Suprapubic skin (tissue), 4 donors: ENCODE results near the gene KRTAP10-11. TPM values are rescaled to one million over a fixed set of nuclear protein-coding genes. Genes with fewer than 3 reads are reported as not detected.
"Not testable (repeated sequence)": the region's sequence is repeated elsewhere in the genome, so short reads cannot be mapped to it uniquely, and the experiment has no call there.

Experiments
- DNase-seq, 2 donors: peaks; one replicate each; pipeline ENCODE4 v3.0.0-alpha.2; 2019; ENCODE audit warnings: low spot score in 2 of 2
- H3K27ac ChIP-seq: fragments of 200-600 bp; sonication (generic); one replicate; pipeline ENCODE4 v1.5.1; 2019
- H3K27me3 ChIP-seq: fragments of 200-600 bp; sonication (generic); one replicate; pipeline ENCODE4 v1.5.1; 2019
- H3K36me3 ChIP-seq: fragments of 200-600 bp; sonication (generic); one replicate; pipeline ENCODE4 v1.5.1; 2019
- H3K4me1 ChIP-seq: fragments of 200-600 bp; sonication (generic); one replicate; pipeline ENCODE4 v1.5.1; 2019
- H3K4me3 ChIP-seq: fragments of 200-600 bp; sonication (generic); one replicate; pipeline ENCODE4 v1.5.1; 2019; ENCODE audit warnings: mild to moderate bottlenecking
- H3K9me3 ChIP-seq: fragments of 200-600 bp; sonication (generic); one replicate; pipeline ENCODE4 v1.5.1; 2019
- EP300 ChIP-seq: sonication (generic); formaldehyde crosslinking; IDR thresholded peaks from one replicate; pipeline ENCODE4 v1.6.1; 2017; ENCODE audit warnings: antibody characterized with exemption
- POLR2A ChIP-seq, 2 donors: fragments of 450-650 bp; IDR thresholded peaks; one replicate each; pipeline ENCODE4 v1.6.1; 2017; ENCODE audit warnings: antibody characterized with exemption in 2 of 2, mild to moderate bottlenecking in 2 of 2, moderate library complexity in 2 of 2
- POLR2AphosphoS5 ChIP-seq, 3 donors: sonication (generic); formaldehyde crosslinking; IDR thresholded peaks; one replicate each; pipeline ENCODE4 v1.6.1; 2017; ENCODE audit warnings: antibody characterized with exemption in 3 of 3
- WGBS: methylation state at CpG from one replicate; pipeline ENCODE4 v1.1.5; 2018; 5-methylcytosine and 5-hydroxymethylcytosine counted together
- total RNA-seq, 4 donors: library from RNA; depleted of rRNA; stranded (reverse); fragments of >200 nt; gene quantifications; one replicate each; pipeline ENCODE4 v1.1.0, GENCODE V29; 2016
- TF ChIP-seq, protein P1 (sequence below), 2 donors: fragments of 200-600 bp in 1 of 2; fragments of 450-650 bp in 1 of 2; sonication (generic) in 1 of 2; IDR thresholded peaks; one replicate each; pipeline ENCODE4 v1.5.1; 2016 to 2019; ENCODE audit warnings: antibody characterized with exemption in 2 of 2, mild to moderate bottlenecking in 1 of 2, moderate library complexity in 1 of 2

The KRTAP10-11 gene
- total RNA-seq, 4 donors from 2014 or later, result 1.9 to 11.7 (median 3.5) TPM; not detected in 1

DNA sequence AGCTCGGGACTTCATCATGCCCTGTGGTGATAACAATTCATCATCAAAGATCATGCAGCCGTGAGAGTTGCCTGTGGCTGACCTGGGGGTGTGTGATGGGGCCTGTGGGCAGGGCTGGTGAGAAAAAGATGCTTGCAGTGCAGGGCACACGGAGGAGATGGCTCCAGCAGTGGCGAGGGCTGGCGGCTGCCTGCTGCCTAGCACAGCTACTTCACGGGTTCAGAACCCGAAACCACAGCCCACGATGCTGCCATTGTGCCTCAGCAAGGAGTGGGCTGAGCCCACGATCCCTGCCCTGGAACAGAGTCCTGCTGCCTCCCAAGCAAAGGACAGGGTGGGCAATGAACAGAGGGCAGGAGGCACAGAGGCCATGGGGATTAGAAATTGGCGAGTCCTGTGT is 20.0 kb upstream of the KRTAP10-11 start:
- H3K36me3 ChIP-seq, result no peaks in the 10 kb centered on the region
- H3K9me3 ChIP-seq, result peaks cover 11% of the 10 kb centered on the region
- H3K27ac ChIP-seq, result no peak overlapping the region
- TF ChIP-seq EP300 (no peak), POLR2A (IDR thresholded peaks at IDR 0.05) (no peak), POLR2AphosphoS5 (IDR thresholded peaks at IDR 0.05) (no peak)
- TF ChIP-seq, protein P1, sequence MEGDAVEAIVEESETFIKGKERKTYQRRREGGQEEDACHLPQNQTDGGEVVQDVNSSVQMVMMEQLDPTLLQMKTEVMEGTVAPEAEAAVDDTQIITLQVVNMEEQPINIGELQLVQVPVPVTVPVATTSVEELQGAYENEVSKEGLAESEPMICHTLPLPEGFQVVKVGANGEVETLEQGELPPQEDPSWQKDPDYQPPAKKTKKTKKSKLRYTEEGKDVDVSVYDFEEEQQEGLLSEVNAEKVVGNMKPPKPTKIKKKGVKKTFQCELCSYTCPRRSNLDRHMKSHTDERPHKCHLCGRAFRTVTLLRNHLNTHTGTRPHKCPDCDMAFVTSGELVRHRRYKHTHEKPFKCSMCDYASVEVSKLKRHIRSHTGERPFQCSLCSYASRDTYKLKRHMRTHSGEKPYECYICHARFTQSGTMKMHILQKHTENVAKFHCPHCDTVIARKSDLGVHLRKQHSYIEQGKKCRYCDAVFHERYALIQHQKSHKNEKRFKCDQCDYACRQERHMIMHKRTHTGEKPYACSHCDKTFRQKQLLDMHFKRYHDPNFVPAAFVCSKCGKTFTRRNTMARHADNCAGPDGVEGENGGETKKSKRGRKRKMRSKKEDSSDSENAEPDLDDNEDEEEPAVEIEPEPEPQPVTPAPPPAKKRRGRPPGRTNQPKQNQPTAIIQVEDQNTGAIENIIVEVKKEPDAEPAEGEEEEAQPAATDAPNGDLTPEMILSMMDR (IDR thresholded peaks at IDR 0.05), result no peak
- no peaks in the 10 kb centered on the region for H3K4me1 ChIP-seq
- H3K4me3 ChIP-seq, result no peak overlapping the region
- DNase-seq, result no peak
- peaks cover 21% of the 10 kb centered on the region for H3K27me3 ChIP-seq
- WGBS, result 79% methylated on average over 10 of the region's 10 CpGs

GRCh38 chr21:44626673-44627143 is 19.5 kb upstream of the KRTAP10-11 start, which contains the start of gene KRTAP10-9:
Gene KRTAP10-9, plus strand, starts transcription at chr21:44627093. Its CDS starts 79 bp downstream, at chr21:44627172.
- H3K9me3 ChIP-seq, result peaks cover 16% of the 10 kb centered on the region
- no peak within 1 kb of the TSS for H3K4me3 ChIP-seq
- H3K27ac ChIP-seq, result no peak within 1 kb of the TSS
- 70% methylated on average over 2 of the region's 7 CpGs for WGBS
- TF ChIP-seq EP300, result no peak
- H3K36me3 ChIP-seq, result no peaks in the 10 kb centered on the region
- DNase-seq, result no peak
- H3K27me3 ChIP-seq, result peaks cover 21% of the 10 kb centered on the region
- H3K4me1 ChIP-seq, result no peaks in the 10 kb centered on the region

- not testable (repeated sequence) for H3K4me3 ChIP-seq, DNase-seq, H3K36me3 ChIP-seq, H3K4me1 ChIP-seq, H3K27ac ChIP-seq
- H3K27me3 ChIP-seq, result peaks cover 21% of the 10 kb centered on the region
- peaks cover 17% of the 10 kb centered on the region for H3K9me3 ChIP-seq
- 83% methylated on average over 17 of the region's 20 CpGs for WGBS
Observed at GRCh38 chr21:44627181-44627822, 18.9 kb upstream of the KRTAP10-11 start.

DNA sequence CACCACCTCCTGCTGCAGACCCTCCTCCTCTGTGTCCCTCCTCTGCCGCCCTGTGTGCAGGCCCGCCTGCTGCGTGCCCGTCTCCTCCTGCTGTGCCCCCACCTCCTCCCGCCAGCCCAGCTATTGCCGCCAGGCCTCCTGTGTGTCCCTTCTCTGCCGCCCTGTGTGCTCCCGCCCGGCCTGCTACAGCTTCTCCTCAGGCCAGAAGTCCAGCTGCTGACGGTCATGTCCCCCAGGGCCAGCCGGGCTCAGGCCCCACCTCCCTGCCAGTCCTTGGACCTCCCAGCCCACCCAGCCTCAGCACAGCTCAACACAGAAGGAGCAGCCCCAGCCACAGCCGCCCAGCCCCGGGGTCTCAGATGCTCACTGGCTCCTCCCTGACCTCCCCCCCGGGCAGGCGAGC is 18.4 kb upstream of the KRTAP10-11 start:
- 71% methylated on average over 11 of the region's 15 CpGs for WGBS
- H3K27ac ChIP-seq, DNase-seq, H3K36me3 ChIP-seq, H3K4me3 ChIP-seq, H3K4me1 ChIP-seq: not testable (repeated sequence)
- Histone ChIP-seq H3K9me3 (peaks cover 17% of the 10 kb centered on the region), H3K27me3 (peaks cover 21% of the 10 kb centered on the region)

GRCh38 chr21:44628707-44629391 is 17.4 kb upstream of the KRTAP10-11 start:
- Histone ChIP-seq H3K9me3 (peaks cover 11% of the 10 kb centered on the region), H3K27me3 (peaks cover 21% of the 10 kb centered on the region), H3K4me1 (no peaks in the 10 kb centered on the region), H3K27ac (no peak overlapping the region), H3K36me3 (no peaks in the 10 kb centered on the region), H3K4me3 (no peak overlapping the region)
- WGBS, result 76% methylated on average over 8 of the region's 18 CpGs
- no peak for DNase-seq
- no peak for TF ChIP-seq EP300
- no peak for TF ChIP-seq POLR2A (IDR thresholded peaks at IDR 0.05)
- no peak for TF ChIP-seq POLR2AphosphoS5 (IDR thresholded peaks at IDR 0.05)
- TF ChIP-seq, protein P1 (IDR thresholded peaks at IDR 0.05), result no peak

GRCh38 chr21:44630440-44630839 is 15.8 kb upstream of the KRTAP10-11 start:
- Histone ChIP-seq H3K4me1 (no peaks in the 10 kb centered on the region), H3K4me3 (no peak overlapping the region), H3K27ac (no peak overlapping the region), H3K9me3 (peaks cover 9% of the 10 kb centered on the region), H3K27me3 (peaks cover 21% of the 10 kb centered on the region), H3K36me3 (no peaks in the 10 kb centered on the region)
- no peak for DNase-seq
- WGBS, result 79% methylated on average over 2 of the region's 2 CpGs
- TF ChIP-seq POLR2A (IDR thresholded peaks at IDR 0.05) (no peak), EP300 (no peak), POLR2AphosphoS5 (IDR thresholded peaks at IDR 0.05) (no peak)
- TF ChIP-seq, protein P1 (IDR thresholded peaks at IDR 0.05), result no peak
